Liver (tissue), 9 donors: Measurements from ENCODE around the gene DOCK1. TPM values are rescaled to one million over a fixed set of nuclear protein-coding genes. Genes with fewer than 3 reads are reported as not detected.

Source experiments
- DNase-seq: peaks from one replicate; pipeline ENCODE4 v3.0.0-alpha.2; 2017; ENCODE audit warnings: low spot score
- H3K27ac ChIP-seq, 2 donors: one replicate each; pipeline ENCODE4 v1.7.0; 2013; ENCODE audit warnings: inconsistent platforms in 2 of 2, low read length in 2 of 2, control low read depth in 1 of 2, low read depth in 1 of 2, mild to moderate bottlenecking in 1 of 2
- H3K27me3 ChIP-seq, 4 donors: one replicate each; pipeline versions ENCODE4 v1.6.1 to v1.7.0; 2013; ENCODE audit warnings: low read length in 3 of 4, inconsistent platforms in 1 of 4, mild to moderate bottlenecking in 1 of 4, moderate library complexity in 1 of 4; ENCODE audit not compliant: control insufficient read depth in 4 of 4, insufficient read depth in 4 of 4
- H3K36me3 ChIP-seq, 4 donors: one replicate each; pipeline versions ENCODE4 v1.6.1 to v1.7.0; 2013; ENCODE audit warnings: low read length in 3 of 4, mild to moderate bottlenecking in 3 of 4, low read depth in 1 of 4, moderate library complexity in 1 of 4; ENCODE audit not compliant: control insufficient read depth in 4 of 4, insufficient read depth in 3 of 4
- H3K4me1 ChIP-seq, 4 donors: one replicate each; pipeline versions ENCODE4 v1.6.1 to v1.7.0; 2013; ENCODE audit warnings: low read length in 3 of 4, mild to moderate bottlenecking in 3 of 4, moderate library complexity in 1 of 4; ENCODE audit not compliant: control insufficient read depth in 4 of 4, insufficient read depth in 4 of 4
- H3K4me3 ChIP-seq, 3 donors: one replicate each; pipeline versions ENCODE4 v1.6.1 to v1.7.0; 2013; ENCODE audit warnings: low read length in 3 of 3, control low read depth in 1 of 3, low read depth in 1 of 3, mild to moderate bottlenecking in 1 of 3
- H3K9ac ChIP-seq, 2 donors: one replicate each; pipeline ENCODE4 v1.7.0; 2013; ENCODE audit warnings: low read length in 2 of 2, mild to moderate bottlenecking in 2 of 2, moderate library complexity in 2 of 2, control low read depth in 1 of 2, low read depth in 1 of 2
- H3K9me3 ChIP-seq, 4 donors: one replicate each; pipeline versions ENCODE4 v1.6.1 to v1.7.0; 2013; ENCODE audit warnings: low read length in 3 of 4; ENCODE audit not compliant: control insufficient read depth in 4 of 4
- ATF3 ChIP-seq: IDR thresholded peaks from 2 replicates; pipeline ENCODE4 v1.6.1; 2016; ENCODE audit warnings: antibody characterized with exemption
- CTCF ChIP-seq: fragments of 150-350 bp; IDR thresholded peaks from 2 replicates; pipeline ENCODE4 v1.5.1; 2017; ENCODE audit warnings: improper control_type of control experiment, low read depth, low read length; ENCODE audit not compliant: missing input control
- EGR1 ChIP-seq, 2 donors: IDR thresholded peaks; 2 replicates each; pipeline ENCODE4 v1.6.1; 2016 to 2018; ENCODE audit warnings: antibody characterized with exemption in 2 of 2, low read depth in 2 of 2
- FOXA1 ChIP-seq: IDR thresholded peaks from 2 replicates; pipeline ENCODE4 v1.6.1; 2016; ENCODE audit warnings: antibody characterized with exemption
- FOXA2 ChIP-seq: IDR thresholded peaks from 2 replicates; pipeline ENCODE4 v1.6.1; 2016; ENCODE audit warnings: antibody characterized with exemption
- GABPA ChIP-seq, 2 donors: IDR thresholded peaks in 1 of 2; conservative IDR thresholded peaks in 1 of 2; 2 replicates each; pipeline ENCODE4 v1.6.1; 2016; ENCODE audit warnings: antibody characterized with exemption in 2 of 2, mild to moderate bottlenecking in 1 of 2, moderate library complexity in 1 of 2
- HNF4A ChIP-seq, 2 donors: conservative IDR thresholded peaks; 2 replicates each; pipeline ENCODE4 v1.6.1; 2016; ENCODE audit warnings: antibody characterized with exemption in 2 of 2, mild to moderate bottlenecking in 2 of 2
- HNF4G ChIP-seq: IDR thresholded peaks from 2 replicates; pipeline ENCODE4 v1.6.1; 2016; ENCODE audit warnings: antibody characterized with exemption
- JUND ChIP-seq, 2 donors: IDR thresholded peaks; 2 replicates each; pipeline ENCODE4 v1.6.1; 2016; ENCODE audit warnings: antibody characterized with exemption in 2 of 2
- NR2F2 ChIP-seq: IDR thresholded peaks from 2 replicates; pipeline ENCODE4 v1.6.1; 2016; ENCODE audit warnings: antibody characterized with exemption
- RAD21 ChIP-seq, 2 donors: IDR thresholded peaks; 2 replicates each; pipeline ENCODE4 v1.6.1; 2016; ENCODE audit warnings: antibody characterized with exemption in 2 of 2, mild to moderate bottlenecking in 2 of 2
- REST ChIP-seq: IDR thresholded peaks from 2 replicates; pipeline ENCODE4 v1.6.1; 2016; ENCODE audit warnings: antibody characterized with exemption, mild to moderate bottlenecking
- RXRA ChIP-seq, 2 donors: IDR thresholded peaks; 2 replicates each; pipeline ENCODE4 v1.6.1; 2017 to 2018; ENCODE audit warnings: antibody characterized with exemption in 2 of 2, mild to moderate bottlenecking in 1 of 2
- SP1 ChIP-seq: IDR thresholded peaks from 2 replicates; pipeline ENCODE4 v1.6.1; 2018; ENCODE audit warnings: antibody characterized with exemption, mild to moderate bottlenecking
- TAF1 ChIP-seq: conservative IDR thresholded peaks from 2 replicates; pipeline ENCODE4 v1.6.1; 2016; ENCODE audit warnings: antibody characterized with exemption, mild to moderate bottlenecking
- YY1 ChIP-seq: IDR thresholded peaks from 2 replicates; pipeline ENCODE4 v1.6.1; 2016; ENCODE audit warnings: antibody characterized with exemption, mild to moderate bottlenecking
- WGBS: extraction: QIAGEN DNeasy Blood & Tissue Kit; methylation state at CpG from one replicate; pipeline ENCODE4 v1.1.7; 2013; 5-methylcytosine and 5-hydroxymethylcytosine counted together
- polyA plus RNA-seq, 2 donors: library from polyadenylated mRNA; stranded (reverse) in 1 of 2; unstranded in 1 of 2; fragments of 200-250 nt in 1 of 2; fragments of >200 nt in 1 of 2; fragmentation: Nextera tagmentation in 1 of 2; extraction: Ambion mirVana in 1 of 2; gene quantifications; one replicate each; pipeline versions ENCODE4 v1.2.1 to v1.2.3, GENCODE V29; 2013 to 2015
- total RNA-seq, 2 donors: library from RNA; depleted of rRNA; stranded (reverse); fragments of >200 nt; gene quantifications; one replicate each; pipeline ENCODE4 v1.2.3, GENCODE V29; 2014
- TF ChIP-seq, protein P1 (sequence below): IDR thresholded peaks from 2 replicates; pipeline ENCODE4 v1.6.1; 2016; ENCODE audit warnings: antibody characterized with exemption
- TF ChIP-seq, protein P2 (sequence below): IDR thresholded peaks from 2 replicates; pipeline ENCODE4 v1.6.1; 2016; ENCODE audit warnings: antibody characterized with exemption
- donor health status: healthy.
- donor health status: healthy.
- donor health status: healthy.
- donor health status: healthy.
- donor health status: healthy.

The DOCK1 gene
- total and polyA plus RNA-seq, 4 donors, result 3.8 to 28.8 (median 9.1) TPM

DNA sequence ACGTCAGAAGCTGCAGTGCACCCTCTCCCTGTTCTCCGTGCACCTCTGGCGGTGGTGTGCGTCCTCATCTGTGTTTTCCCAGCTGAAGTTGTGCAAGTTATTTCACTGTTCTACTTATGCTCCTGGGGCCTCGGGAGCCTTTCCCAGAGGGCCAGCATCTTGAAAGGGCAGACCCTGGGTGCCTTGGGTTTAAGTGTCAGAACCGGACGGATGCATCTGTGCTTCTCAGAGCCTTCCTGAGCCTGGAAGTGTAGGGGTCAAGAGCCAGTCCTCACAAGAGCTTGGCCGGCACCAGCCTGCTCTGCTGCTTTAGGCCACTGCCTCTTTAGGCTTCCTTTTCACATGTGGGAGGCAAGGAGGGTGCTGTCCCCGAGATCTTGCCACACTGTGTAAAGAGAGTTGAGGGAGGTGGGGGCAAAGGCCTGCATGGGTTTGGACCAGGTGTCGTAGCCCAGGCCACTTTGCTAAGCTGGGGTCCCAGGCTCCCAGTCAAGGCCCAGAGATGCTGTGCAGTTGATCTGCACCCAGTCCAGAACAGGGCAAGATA lies 515.0 kb downstream of the DOCK1 start (continued):
- TF ChIP-seq YY1, result no peak
- TF ChIP-seq SP1, result no peak

- Histone ChIP-seq H3K4me1 (no peaks in the 10 kb centered on the region), H3K9ac (no peak overlapping the region), H3K27ac (no peak overlapping the region), H3K9me3 (no peaks in the 10 kb centered on the region), H3K4me3 (no peak overlapping the region), H3K36me3 (peaks cover 3 to 59% (median 13%) of the 10 kb centered on the region in 4 donors), H3K27me3 (no peaks in the 10 kb centered on the region)
- TF ChIP-seq GABPA (IDR thresholded peaks at IDR 0.05 in 1 of 2, conservative IDR thresholded peaks at IDR 0.05 in 1 of 2) (no peak), RAD21 (IDR thresholded peaks at IDR 0.05) (no peak), RXRA (IDR thresholded peaks at IDR 0.05) (no peak)
- TF ChIP-seq, protein P1, sequence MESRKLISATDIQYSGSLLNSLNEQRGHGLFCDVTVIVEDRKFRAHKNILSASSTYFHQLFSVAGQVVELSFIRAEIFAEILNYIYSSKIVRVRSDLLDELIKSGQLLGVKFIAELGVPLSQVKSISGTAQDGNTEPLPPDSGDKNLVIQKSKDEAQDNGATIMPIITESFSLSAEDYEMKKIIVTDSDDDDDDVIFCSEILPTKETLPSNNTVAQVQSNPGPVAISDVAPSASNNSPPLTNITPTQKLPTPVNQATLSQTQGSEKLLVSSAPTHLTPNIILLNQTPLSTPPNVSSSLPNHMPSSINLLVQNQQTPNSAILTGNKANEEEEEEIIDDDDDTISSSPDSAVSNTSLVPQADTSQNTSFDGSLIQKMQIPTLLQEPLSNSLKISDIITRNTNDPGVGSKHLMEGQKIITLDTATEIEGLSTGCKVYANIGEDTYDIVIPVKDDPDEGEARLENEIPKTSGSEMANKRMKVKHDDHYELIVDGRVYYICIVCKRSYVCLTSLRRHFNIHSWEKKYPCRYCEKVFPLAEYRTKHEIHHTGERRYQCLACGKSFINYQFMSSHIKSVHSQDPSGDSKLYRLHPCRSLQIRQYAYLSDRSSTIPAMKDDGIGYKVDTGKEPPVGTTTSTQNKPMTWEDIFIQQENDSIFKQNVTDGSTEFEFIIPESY, result no peak
- WGBS, result 97% methylated on average over 8 of the region's 8 CpGs
- DNase-seq, result no peak
Measured at GRCh38 chr10:127423218-127423915, 518.1 kb downstream of the DOCK1 start.

- Histone ChIP-seq H3K4me1 (no peaks in the 10 kb centered on the region), H3K9ac (no peak overlapping the region), H3K36me3 (peaks cover 3 to 49% (median 11%) of the 10 kb centered on the region in 4 donors), H3K9me3 (no peaks in the 10 kb centered on the region), H3K27ac (no peak overlapping the region), H3K4me3 (no peak overlapping the region), H3K27me3 (no peaks in the 10 kb centered on the region)
- no peak for DNase-seq
- whole genome bisulfite sequencing, result 95% methylated on average over 12 of the region's 12 CpGs
- TF ChIP-seq, protein P1, result no peak
- TF ChIP-seq RXRA (IDR thresholded peaks at IDR 0.05), result no peak
- no peak for TF ChIP-seq RAD21 (IDR thresholded peaks at IDR 0.05)
- no peak for TF ChIP-seq TAF1
- TF ChIP-seq GABPA (IDR thresholded peaks at IDR 0.05 in 1 of 2, conservative IDR thresholded peaks at IDR 0.05 in 1 of 2), result no peak
- TF ChIP-seq EGR1 (IDR thresholded peaks at IDR 0.05; ENCODE audit: low read depth in 2 of 2), result no peak
- no peak for TF ChIP-seq ATF3
- TF ChIP-seq JUND (IDR thresholded peaks at IDR 0.05), result no peak
- no peak for TF ChIP-seq FOXA1
- TF ChIP-seq NR2F2, result no peak
- no peak for TF ChIP-seq FOXA2
- TF ChIP-seq CTCF, result no peak
- TF ChIP-seq HNF4G, result no peak
- TF ChIP-seq HNF4A (conservative IDR thresholded peaks at IDR 0.05), result no peak
- no peak for TF ChIP-seq SP1
- TF ChIP-seq, protein P2, sequence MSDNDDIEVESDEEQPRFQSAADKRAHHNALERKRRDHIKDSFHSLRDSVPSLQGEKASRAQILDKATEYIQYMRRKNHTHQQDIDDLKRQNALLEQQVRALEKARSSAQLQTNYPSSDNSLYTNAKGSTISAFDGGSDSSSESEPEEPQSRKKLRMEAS, result no peak
- TF ChIP-seq YY1, result no peak
- no peak for TF ChIP-seq REST
Measured at GRCh38 chr10:127424594-127425264, 519.5 kb downstream of the DOCK1 start.
